Measurements from ENCODE around the gene LRRD1. TPM values are rescaled to one million over a fixed set of nuclear protein-coding genes. Genes with fewer than 3 reads are reported as not detected.

The LRRD1 gene
- total and polyA plus RNA-seq, 2 of the 13 experiments (the other 11 are each of a cell fraction or from before 2014, with no cell fraction given) = 0.03 TPM; not detected in 1

- TF ChIP-seq ZNF142 (CRISPR knock-in tag; IDR thresholded peaks at IDR 0.05) (0 out of 2 replicates have a peak, but pooled peaks have one; percentile 51), RFXANK (CRISPR knock-in tag; IDR thresholded peaks at IDR 0.05) (no peak), ZSCAN12 (CRISPR knock-in tag; IDR thresholded peaks at IDR 0.05) (no peak), ZNF260 (CRISPR knock-in tag; IDR thresholded peaks at IDR 0.05; ENCODE audit: borderline replicate concordance, low read depth) (no peak), ZBTB21 (CRISPR knock-in tag; IDR thresholded peaks at IDR 0.05) (no peak), ZBTB2 (CRISPR knock-in tag; IDR thresholded peaks at IDR 0.05; ENCODE audit: low read depth) (no peak), HINFP (CRISPR knock-in tag; IDR thresholded peaks at IDR 0.05; ENCODE audit: low read depth) (0 out of 2 replicates have a peak, but pooled peaks have one; percentile 29), CTCF (CRISPR knock-in tag; IDR thresholded peaks at IDR 0.05) (peak; percentile 98), MYC (CRISPR knock-in tag; IDR thresholded peaks at IDR 0.05; ENCODE audit: borderline replicate concordance) (peak; percentile 47; the same call in 1 of the 2 replicates), STAG1 (CRISPR knock-in tag; IDR thresholded peaks at IDR 0.05) (peak; percentile 81), ADNP (CRISPR knock-in tag; IDR thresholded peaks at IDR 0.05) (no peak), KMT2B (CRISPR knock-in tag; IDR thresholded peaks at IDR 0.05) (peak; percentile 69), SRSF4 (IDR thresholded peaks at IDR 0.05; ENCODE audit: low read depth, low read length, poor library complexity, severe bottlenecking) (no peak)
Observed at GRCh38 chr7:92178928-92179924, at the start of gene LRRD1 (continued).

All from HepG2 (cell line).